Ammon's horn (tissue), 1 donor: ENCODE measurements around the gene NLRP4.
A peak's percentile ranks its signal among the peaks of the same experiment; 100 is the strongest.

Experiments used
- DNase-seq: peaks from one replicate; pipeline ENCODE4 v3.0.0-alpha.2; 2016; ENCODE audit warnings: low spot score

NLRP4 gene, protein sequence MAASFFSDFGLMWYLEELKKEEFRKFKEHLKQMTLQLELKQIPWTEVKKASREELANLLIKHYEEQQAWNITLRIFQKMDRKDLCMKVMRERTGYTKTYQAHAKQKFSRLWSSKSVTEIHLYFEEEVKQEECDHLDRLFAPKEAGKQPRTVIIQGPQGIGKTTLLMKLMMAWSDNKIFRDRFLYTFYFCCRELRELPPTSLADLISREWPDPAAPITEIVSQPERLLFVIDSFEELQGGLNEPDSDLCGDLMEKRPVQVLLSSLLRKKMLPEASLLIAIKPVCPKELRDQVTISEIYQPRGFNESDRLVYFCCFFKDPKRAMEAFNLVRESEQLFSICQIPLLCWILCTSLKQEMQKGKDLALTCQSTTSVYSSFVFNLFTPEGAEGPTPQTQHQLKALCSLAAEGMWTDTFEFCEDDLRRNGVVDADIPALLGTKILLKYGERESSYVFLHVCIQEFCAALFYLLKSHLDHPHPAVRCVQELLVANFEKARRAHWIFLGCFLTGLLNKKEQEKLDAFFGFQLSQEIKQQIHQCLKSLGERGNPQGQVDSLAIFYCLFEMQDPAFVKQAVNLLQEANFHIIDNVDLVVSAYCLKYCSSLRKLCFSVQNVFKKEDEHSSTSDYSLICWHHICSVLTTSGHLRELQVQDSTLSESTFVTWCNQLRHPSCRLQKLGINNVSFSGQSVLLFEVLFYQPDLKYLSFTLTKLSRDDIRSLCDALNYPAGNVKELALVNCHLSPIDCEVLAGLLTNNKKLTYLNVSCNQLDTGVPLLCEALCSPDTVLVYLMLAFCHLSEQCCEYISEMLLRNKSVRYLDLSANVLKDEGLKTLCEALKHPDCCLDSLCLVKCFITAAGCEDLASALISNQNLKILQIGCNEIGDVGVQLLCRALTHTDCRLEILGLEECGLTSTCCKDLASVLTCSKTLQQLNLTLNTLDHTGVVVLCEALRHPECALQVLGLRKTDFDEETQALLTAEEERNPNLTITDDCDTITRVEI

DNA sequence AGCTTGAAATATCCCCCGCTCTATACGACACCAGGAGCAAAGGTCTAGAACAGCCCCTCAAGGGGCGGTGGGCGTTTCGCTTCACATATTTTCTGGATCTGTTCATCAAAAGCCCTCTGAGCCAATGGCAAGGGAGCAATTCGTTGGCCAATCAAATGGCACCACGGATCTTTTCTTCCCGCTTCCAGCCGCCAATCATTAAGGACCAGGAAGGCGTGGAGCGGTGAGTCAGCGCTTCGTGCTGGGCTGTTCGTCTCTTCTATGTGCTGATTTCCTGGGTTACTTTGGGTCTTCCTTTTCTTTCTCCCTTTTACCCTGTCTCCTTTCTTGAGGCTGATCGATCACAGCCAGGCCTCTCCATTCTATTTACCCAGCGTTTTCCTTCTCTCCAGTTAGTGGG lies at the start of gene NLRP4:
NLRP4 (plus strand) TSS at position 201 of the 400 bp plus-strand sequence. CDS start 15,541 bp downstream, outside the sequence.
- DNase-seq = no peak

DNA sequence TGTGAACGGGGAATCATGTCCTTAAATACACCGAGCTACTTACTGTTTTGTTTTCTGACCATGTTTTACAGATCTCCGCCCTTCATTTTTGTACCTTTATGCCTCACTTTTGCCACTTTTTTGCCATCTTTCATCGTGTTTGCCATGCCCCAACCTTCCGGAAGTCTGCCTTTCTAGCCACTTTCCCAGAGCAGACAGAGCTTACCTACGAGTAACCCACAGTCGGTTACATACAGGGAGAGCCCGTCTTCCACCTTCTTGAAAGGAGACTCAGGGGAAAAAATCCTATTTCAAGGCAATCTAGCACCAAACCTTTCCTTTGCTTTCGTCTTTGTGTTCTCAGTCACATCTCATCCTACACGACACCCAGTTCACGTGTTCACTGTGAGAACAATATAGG lies 41.3 kb upstream of the NLRP4 start:
- no peak for DNase-seq

DNA sequence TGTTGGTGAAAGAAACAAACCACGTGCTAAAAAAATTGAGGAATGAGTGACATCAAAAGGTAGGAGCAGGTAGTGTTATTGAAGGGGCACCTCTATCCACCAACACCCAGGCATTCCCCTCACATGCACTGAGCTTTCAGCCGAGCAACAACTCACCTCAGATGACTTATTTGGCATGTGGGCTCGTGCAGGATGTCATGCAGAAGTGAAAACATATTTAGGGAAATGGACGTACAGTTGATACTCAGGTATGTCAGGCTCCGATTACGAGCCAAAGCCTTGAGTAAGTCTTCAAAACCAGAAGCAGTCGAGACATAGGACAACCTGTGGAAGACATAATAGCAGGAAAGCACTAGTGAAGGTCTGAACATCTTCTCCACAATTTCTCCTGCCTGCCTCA lies 34.9 kb upstream of the NLRP4 start:
- DNase-seq = no peak

DNA sequence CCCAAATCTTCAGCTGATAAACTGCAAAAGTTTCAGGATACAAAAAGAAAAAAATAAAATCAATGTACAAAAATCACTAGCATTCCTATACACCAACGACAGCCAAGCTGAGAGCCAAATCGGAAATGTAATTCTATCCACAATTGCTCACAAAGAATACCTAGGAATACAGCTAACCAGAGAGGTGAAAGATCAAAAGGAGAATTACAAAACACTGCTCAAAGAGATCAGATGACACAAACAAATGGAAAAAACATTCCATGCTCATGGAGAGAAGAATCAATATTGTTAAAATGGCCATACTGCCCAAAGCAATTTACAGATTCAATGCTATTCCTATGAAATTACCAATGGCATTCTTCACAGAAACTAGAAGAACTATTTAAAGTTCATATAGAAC lies 34.1 kb upstream of the NLRP4 start:
- DNase-seq = no peak

DNA sequence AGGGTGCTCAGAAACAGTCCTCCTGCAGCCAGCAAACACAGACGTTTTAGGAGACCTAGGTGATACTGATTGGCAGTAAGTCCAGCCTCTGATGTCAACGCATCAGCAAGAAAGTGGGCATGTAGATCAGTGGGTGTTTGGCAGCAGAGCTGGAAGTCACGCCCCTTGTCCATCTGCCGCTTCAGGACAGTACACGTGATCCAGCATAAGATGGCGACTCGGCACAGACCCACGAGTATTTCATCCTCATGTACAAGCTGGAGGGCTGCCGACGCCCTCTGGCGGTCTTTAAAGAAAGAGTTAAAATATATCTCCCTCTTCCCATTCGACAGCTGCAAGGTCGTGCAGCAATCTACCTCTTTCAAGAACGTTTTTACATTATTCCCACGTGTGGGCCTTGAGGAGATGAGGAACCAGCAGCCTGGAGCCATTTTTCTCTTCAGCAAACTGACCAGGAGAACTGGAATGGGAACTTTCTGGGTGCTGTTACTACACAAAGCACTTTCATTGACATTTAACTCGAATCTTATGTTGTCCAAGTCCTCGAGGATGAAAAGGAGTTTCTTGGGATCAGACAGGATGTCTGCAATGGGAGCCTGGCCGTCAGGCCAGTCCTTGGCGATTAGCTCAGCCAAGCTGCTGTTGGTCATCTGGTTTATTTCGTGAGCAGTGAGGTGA lies 26.8 kb upstream of the NLRP4 start:
- peak; percentile 44 for DNase-seq

DNA sequence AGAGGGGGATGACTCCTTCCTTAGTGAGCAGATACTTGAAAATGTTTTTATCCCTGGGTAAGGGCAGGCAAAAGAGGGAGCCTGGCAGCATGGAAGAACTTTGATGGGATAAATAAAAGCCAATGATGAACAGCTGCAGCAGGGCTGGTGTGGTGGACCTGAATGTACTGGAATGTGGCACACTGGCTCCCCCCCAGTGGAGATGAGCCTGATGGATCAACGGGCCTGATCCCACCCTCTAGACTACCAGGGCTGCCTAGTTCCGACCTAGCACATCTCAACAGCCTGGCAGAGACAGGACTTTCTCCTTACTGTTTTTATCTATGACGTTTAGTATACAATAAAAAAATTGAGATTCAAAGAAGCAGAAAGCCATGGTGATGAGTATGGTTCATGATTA lies 25.0 kb upstream of the NLRP4 start:
- DNase-seq = no peak

DNA sequence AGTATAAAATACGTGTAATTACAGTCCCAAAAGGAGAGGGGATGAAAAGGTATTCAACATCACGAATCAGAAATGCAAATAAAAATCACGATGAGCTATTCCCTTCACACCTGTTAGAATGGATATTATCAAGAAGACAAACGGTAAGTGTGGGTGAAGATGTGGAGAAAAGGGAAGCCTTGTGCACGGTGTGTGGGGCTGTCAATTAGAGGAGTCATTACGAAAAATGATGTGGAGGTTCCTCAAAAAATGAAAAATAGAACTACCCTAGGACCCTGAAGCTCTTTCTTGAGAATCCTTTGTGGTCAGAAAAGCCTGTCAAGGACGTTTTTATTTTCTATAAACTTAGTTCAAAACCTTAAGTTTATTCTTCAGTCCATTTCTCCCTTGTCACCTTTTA lies 23.9 kb upstream of the NLRP4 start:
- DNase-seq = no peak

DNA sequence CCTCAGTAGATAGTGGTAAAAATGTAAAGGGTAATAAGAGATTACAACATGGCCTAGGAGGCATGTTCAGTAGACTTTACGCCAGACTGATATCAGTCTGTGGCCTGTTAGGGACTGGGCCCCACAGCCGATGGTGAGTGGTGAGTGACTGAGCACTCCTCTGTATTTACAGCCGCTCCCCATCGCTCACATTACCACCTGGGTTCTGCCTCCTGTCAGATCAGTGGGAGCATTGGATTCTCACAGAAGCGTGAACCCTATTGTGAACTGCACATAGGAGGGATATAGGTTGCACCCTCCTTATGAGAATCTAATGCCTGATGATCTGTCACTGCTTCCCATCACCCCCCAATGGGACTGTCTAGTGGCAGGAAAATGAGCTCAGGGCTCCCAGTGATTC lies 22.4 kb upstream of the NLRP4 start:
- no peak for DNase-seq

DNA sequence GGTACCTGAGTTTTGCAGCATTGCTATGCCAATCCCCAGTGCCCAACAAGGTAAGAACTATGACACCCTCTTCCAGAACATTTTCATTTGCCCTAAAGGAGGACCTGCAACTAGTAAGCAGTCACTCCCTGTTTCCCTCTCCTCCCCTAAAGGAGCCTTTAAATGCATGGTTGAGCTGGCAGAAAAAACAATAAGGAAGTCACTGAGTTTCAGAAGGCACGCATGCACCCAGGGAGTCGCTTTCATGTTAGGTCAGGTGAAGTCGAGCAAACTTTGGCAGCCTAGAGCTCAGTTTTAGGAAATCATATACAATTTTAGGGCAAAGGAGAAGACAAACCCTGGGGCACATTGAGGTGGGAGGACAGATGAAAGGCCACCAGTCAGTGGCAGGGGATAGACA lies 16.3 kb upstream of the NLRP4 start:
- peak; percentile 6 for DNase-seq

DNA sequence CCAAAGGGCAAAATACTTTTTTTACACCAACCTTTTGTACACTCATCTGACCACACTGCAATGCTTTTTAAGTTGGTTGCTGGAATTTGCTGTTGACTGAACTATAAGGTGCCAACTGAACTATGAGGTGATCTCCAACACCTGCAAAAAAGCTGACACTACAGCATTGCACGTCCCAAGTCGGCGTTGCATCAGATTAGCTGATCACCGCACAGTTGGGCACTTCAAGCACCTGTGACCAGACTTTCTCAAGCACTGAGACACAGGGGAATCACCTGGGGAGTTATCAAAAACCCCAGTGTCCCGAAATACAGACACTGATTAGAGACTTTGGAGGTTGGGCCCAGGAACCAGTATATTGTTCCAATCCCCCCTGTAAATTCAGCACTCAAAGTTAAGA lies 5.7 kb upstream of the NLRP4 start:
- DNase-seq = no peak

DNA sequence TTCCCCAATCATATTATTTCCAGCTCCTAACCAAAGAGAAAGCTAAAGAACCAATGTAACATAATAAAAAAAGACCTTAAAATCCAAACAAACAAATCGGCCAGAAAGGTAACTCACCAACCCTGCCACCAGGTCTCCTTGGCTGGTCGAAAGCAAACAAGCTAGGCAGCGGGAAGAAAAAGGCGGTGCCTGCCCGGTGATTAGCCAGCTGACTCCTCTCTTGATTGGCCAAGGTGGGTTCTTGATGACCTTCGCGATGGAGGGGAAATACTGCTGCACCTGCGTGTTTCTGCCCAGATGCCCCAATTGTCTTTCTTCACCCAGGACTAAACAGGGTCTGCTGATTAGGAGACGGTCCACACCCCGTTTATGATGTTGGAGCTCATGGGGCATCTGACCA lies 4.5 kb upstream of the NLRP4 start, which contains the start of gene NLRP11:
NLRP11 (minus strand) TSS at position 154 of the 400 bp plus-strand sequence. CDS start 13,825 bp downstream, outside the sequence.
- DNase-seq = no peak

DNA sequence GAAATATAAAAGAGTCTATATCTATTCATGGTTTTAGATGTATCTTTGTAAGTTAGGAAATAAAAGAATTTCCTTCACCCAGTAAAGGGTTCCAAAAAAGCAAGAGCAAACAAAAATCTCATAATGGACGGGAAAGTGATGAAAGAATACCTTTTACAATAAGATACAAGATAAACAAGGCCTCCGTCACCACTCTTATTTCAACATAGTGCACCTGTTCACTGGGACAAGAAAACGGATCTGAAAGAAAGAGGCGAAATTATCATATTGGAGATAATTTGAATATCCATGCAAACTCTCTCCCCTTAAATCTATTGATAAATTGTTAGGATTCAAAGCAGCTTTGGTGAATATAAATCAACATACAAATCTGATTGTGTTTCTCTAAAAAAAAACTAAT lies 3.7 kb upstream of the NLRP4 start:
- no peak for DNase-seq

DNA sequence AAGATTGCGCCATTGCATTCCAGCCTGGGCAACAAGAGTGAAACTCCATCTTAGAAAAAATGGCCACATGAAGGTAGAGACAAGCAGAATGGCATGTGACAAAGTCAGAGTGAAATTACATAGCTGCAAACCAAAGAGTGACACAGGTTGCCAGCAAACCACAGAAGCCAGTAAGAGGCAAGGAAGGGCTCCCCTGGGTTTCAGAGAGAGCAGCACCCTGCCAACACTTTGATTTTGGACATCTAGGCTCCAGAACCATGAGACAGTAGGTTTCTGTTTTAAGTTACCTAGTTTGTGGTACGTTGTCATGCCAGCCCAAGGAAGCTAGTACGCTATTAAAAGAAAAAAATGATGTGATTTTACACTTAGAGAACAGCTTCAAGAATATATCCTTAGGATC lies 1.9 kb downstream of the NLRP4 start:
- no peak for DNase-seq

DNA sequence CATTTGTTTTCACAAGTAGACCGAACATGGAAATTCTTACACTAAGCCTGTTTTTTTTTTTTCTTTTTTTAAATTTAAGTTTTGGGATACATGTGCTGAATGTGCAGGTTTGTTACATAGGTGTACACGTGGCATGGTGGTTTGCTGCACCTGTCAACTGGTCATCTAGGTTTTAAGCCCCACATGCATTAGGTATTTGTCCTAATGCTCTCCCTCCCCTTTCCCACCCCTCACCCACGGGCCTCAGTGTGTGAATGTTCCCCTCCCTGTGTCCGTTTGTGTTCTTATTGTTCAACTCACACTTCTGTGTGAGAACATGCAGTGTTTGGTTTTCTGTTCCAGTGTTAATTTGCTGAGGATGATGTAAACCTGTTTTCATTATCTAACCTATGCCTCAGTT lies 2.6 kb downstream of the NLRP4 start:
- DNase-seq = no peak

DNA sequence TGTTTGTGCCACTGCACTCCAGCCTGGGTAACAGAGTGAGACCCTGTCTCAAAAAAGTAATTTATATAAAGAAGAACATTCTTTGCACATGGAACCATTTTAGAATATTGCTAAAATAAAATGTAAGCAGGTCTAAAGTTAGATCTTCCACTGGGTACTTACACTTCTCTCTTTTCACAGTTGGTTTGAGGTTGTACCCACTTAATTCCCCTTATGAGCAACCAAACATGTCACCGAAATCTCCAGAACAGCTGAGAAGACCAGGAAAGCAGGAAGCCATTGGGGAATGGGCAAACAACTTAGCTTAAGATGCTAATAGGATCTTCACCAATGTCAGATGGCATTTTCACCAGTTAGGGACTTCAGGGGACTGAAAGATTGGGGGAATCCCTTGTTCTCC lies 18.8 kb downstream of the NLRP4 start:
- peak; percentile 36 for DNase-seq

DNA sequence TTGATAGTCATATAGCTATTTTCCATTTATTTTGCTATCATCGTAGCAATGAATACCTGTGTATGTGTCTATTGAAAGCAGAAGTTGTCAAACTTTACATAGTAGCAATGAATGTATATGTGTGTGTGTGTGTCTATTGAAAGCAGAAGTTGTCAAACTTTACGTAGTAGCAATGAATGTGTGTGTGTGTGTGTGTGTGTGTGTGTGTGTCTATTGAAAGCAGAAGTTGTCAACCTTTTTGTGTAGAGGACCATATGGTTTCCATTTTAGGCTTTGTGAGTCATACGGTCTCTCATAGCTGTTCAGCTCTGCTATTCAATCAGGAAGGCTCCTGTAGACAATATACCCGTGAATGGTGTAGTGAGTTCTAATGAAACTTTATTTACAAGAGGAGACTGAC lies 20.8 kb downstream of the NLRP4 start:
- DNase-seq = peak; percentile 33

DNA sequence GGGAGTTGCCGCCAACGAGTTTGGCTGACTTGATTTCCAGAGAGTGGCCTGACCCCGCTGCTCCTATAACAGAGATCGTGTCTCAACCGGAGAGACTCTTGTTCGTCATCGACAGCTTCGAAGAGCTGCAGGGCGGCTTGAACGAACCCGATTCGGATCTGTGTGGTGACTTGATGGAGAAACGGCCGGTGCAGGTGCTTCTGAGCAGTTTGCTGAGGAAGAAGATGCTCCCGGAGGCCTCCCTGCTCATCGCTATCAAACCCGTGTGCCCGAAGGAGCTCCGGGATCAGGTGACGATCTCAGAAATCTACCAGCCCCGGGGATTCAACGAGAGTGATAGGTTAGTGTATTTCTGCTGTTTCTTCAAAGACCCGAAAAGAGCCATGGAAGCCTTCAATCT lies 21.6 kb downstream of the NLRP4 start:
- no peak for DNase-seq

DNA sequence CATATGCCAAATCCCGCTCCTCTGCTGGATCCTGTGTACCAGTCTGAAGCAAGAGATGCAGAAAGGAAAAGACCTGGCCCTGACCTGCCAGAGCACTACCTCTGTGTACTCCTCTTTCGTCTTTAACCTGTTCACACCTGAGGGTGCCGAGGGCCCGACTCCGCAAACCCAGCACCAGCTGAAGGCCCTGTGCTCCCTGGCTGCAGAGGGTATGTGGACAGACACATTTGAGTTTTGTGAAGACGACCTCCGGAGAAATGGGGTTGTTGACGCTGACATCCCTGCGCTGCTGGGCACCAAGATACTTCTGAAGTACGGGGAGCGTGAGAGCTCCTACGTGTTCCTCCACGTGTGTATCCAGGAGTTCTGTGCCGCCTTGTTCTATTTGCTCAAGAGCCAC lies 22.1 kb downstream of the NLRP4 start:
- no peak for DNase-seq

DNA sequence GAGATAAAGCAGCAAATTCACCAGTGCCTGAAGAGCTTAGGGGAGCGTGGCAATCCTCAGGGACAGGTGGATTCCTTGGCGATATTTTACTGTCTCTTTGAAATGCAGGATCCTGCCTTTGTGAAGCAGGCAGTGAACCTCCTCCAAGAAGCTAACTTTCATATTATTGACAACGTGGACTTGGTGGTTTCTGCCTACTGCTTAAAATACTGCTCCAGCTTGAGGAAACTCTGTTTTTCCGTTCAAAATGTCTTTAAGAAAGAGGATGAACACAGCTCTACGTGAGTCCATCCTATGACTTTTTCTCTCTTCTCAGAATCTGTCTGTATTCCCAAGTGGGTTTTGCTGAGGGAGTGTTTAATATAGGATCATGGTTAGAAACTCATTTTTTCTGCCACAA lies 22.6 kb downstream of the NLRP4 start:
- DNase-seq = no peak

DNA sequence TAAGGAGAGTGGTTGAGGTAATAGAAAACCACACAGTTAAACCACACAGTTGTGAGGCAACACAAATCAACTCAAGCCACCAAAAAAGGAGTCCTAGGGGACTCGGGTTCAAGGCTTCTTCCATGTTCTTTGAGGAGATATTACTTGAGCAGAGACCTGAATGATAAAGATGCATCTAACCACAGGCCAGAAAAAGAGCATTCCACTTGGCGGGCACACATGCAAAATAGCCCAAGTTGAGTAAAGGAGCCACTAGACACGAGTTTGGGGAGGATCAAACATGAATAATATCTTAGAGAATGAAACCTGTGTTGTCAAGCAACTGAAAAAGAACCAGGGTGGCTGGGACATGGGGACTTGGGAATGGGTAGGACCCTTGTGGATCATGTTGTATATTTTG lies 30.2 kb downstream of the NLRP4 start:
- no peak for DNase-seq

DNA sequence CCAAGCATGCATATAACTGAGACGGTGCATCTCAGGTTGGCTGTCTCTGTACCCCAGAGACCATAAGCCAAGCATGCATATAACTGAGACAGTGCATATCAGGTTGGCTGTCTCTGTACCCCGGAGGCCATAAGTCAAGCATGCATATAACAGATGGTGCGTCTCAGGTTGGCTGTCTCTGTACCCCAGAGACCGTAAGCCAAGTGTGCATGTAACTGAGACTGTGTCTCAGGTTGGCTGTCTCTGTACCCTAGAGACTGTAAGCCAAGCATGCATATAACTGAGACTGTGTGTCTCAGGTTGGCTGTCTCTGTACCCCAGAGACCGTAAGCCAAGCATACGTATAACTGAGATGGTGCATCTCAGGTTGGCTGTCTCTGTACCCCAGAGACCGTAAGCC lies 30.8 kb downstream of the NLRP4 start:
- DNase-seq = no peak

DNA sequence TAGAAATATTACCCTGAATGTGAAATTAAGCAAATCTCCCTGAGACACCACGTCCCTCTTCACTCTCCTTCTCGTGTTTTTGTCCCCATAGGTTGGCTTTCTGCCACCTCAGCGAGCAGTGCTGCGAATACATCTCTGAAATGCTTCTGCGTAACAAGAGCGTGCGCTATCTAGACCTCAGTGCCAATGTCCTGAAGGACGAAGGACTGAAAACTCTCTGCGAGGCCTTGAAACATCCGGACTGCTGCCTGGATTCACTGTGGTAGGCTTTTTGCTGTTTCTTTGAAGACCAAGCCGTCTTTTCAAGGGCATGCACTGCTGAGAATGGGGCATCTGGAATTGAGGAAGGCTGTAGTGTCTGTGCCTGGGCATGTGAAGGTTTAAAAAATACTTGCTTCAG lies 34.4 kb downstream of the NLRP4 start:
- DNase-seq = no peak
